Epidermal melanocyte (primary cell): ENCODE measurements around the gene TMED7.
A peak's percentile ranks its signal among the peaks of the same experiment; 100 is the strongest.

Experiments
- DNase-seq: peaks from one replicate; pipeline ENCODE4 v3.0.0; 2011; ENCODE audit warnings: low spot score; ENCODE audit not compliant: insufficient read length

Gene TMED7

GRCh38 chr5:115583474-115583873 is 42.4 kb downstream of the TMED7 start:
- DNase-seq = no peak

DNA sequence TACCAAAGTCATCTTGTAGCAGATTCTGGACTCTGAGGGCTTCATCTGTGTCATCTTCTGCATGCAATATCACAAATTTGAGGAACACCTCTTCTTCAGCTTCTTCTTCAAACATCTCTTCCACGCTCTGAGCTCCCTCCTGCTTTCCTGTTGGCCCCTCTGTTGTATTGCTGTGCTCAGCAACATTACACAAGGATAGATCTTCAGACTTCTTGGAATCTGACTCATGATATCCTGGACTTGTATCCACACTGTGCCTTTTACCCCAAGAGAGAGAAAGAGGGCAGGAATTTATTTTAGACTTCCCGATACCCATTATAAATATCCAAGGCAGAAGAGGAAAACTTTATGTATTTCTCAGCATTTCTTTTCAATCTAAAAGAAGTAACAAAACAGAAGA is 44.9 kb downstream of the TMED7 start:
- no peak for DNase-seq

DNA sequence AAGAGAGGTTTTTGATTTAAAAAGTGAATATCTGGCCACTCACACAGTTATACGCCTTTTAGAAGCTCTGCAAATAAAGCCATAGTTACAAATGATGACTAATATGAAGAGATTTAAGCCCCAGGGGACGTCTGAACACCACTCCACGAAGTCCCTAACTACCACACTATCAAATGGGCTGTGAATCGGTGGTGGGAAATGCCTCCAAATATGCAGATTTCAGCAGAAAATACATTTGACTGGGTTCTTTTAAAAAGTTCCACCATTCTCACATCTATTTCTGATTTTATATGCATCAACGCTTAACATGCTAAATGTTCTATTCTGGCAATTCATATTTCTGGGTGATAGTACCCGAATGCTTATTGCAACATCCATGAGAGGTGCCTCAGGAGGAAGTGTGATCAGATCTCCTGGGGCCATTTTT is 46.1 kb downstream of the TMED7 start:
- no peak for DNase-seq

DNA sequence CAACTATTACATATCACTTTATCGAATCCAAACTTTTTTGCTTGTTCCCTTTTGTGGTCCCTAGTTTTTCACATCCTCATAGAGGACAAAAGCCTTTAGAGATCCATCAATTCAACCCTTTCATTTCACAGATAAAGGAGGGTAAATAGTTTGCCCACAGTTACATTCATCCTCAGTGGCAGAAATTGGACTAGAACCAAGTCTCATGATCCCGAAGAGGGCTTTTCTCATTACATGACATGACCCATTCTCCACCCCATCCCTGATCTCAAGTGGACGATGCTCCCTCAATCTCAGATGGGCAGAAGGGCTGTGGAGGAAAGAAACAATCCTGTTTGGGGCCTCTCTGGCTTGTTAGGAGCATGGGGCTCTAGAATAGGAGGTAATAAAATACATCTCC is 46.6 kb downstream of the TMED7 start:
- DNase-seq = no peak

DNA sequence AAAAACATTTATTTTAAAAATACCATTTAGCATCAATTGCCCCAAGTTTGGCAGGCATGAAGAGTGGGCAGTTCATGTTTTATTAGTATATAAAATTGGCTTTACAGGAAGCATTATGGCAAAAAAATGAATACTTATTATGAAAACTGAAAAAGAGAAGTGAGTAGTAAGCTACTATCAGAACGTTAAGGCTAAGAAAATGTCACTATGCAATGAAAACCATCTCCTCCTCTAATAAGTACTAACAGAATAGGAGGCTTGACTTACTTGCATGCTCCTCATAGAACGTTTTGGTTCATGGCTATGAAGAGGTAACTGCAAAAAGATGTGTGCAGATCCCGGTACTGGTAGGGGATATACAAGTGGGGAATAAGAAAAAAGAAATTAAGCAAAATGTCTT is 47.2 kb downstream of the TMED7 start:
- no peak for DNase-seq

DNA sequence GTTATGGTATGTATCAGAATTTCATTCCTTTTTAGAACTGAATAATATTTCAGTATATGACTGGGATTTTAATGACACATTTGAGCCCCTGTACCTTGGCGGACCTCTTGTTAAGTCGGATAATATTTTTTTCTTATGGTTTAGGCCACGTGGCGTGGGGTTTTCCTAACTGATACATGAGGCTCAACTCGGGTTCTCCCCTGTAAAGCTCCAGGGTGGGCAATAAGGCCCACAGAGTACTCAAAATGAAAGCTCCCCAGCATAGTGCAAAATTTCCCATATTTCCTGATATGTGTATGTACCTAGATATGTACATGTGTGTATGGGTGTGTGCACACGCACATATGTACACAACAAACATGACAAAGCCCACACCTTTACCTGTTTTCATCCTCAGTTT is 48.1 kb downstream of the TMED7 start:
- no peak for DNase-seq

GRCh38 chr5:115577329-115577728 is 48.5 kb downstream of the TMED7 start:
- DNase-seq = no peak

- no peak for DNase-seq
These were observed 50.4 kb downstream of the TMED7 start for GRCh38 chr5:115575167-115576070.

DNA sequence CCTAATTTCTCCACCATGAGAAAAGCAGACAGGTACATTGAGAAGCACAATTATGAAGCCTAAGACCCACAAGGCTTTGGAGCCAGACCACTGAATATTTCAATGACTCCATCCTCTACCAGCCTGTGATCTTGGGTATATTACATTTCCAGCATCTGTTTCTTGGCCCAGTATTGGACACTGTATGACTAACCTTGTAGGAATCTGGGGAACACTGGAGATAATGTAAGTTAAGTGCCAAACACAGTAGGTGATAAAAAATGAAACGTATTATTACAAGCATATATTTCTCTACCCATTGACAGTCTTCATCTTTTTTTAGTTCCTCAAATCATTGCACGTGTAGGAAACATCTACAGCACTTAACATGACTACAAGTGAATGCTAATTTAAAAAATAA is 52.7 kb downstream of the TMED7 start:
- DNase-seq = no peak

- peak; percentile 59 for DNase-seq
These were observed 54.4 kb downstream of the TMED7 start for GRCh38 chr5:115571441-115571878.

- DNase-seq = no peak
These were observed 57.2 kb downstream of the TMED7 start for GRCh38 chr5:115568668-115569067.

DNA sequence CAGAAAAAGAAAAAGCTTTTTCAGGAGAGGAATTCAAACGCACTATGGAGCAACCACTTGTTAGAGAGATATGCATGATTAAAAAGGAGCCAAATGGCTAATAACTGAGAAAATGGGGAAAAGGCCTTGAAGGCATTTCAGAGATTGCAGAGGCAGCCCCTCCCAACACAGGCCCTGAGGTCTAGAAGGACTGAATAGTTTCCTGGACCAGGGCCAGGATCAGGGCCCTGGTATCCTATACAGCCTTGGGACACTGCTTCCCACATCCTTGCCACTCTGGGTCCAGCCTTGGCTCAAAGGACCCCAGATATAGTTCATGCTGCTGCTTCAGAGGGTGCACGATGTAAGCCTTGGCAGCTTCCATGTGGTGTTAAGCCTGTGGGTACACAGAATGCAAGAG is 60.6 kb downstream of the TMED7 start:
- peak; percentile 32 for DNase-seq
